ENCODE data around the gene SERTAD3. TPM values are rescaled to one million over a fixed set of nuclear protein-coding genes. Genes with fewer than 3 reads are reported as not detected.

The SERTAD3 gene
- total and polyA plus RNA-seq, 10 of the 15 experiments (the other 5 are each of a cell fraction or from before 2014, with no cell fraction given): 4.2 to 22.4 (median 13.7) TPM

GRCh38 chr19:40411125-40411842, 32.9 kb downstream of the SERTAD3 start:
- BruUV-seq (replicated peaks): no TSS peak
- ATAC-seq: peak; percentile 68
- DNase-seq (ENCODE audit: low read depth, low spot score): no peak
- H3K27ac ChIP-seq (ENCODE audit: control insufficient read depth, insufficient read depth): peak overlapping the region; percentile 78
- 4% methylated on average over 16 of the region's 16 CpGs for WGBS (ENCODE audit: insufficient coverage, insufficient replicate concordance, low lambda C conversion rate, missing lambda C conversion rate)
- peaks cover 42% of the 10 kb centered on the region for H3K4me1 ChIP-seq (ENCODE audit: control insufficient read depth, insufficient read depth, low read length)
- ChIA-PET CTCF (interaction anchor here (1.0 to 4.5 kb wide), 4 partner anchors 9 to 106 kb away, joined by 3 to 43 read pairs (median 4); no protein-coding TSS in a partner anchor), RAD21 (ENCODE audit: unreplicated experiment) (interaction anchor here (1.6 to 3.2 kb wide), 2 partner anchors 10 to 107 kb away, joined by 4 to 12 read pairs; no protein-coding TSS in a partner anchor), POLR2A (interaction anchor here (0.7 to 2.6 kb wide), 6 partner anchors 9 to 153 kb away, joined by 3 to 8 read pairs (median 6); partner anchors contain the start of gene SERTAD1), SMC1A (ENCODE audit: uncharacterized antibody, unreplicated experiment) (interaction anchor here (1.1 to 2.0 kb wide), 4 partner anchors 9 to 106 kb away, joined by 3 to 9 read pairs (median 3); no protein-coding TSS in a partner anchor)
- H3K4me2 ChIP-seq (ENCODE audit: control insufficient read depth, insufficient read depth): peak overlapping the region; percentile 82
- H3K9me3 ChIP-seq (replicated peaks; ENCODE audit: control insufficient read depth, insufficient read depth, low read length): no peaks in the 10 kb centered on the region
- no peaks in the 10 kb centered on the region for H3K27me3 ChIP-seq (replicated peaks in 1 of 2; ENCODE audit: control insufficient read depth in 2 of 2, insufficient read depth in 2 of 2, low read length in 1 of 2)
- H2AFZ ChIP-seq (ENCODE audit: control insufficient read depth, low read depth, low read length): peak overlapping the region; percentile 94
- intact Hi-C loops (cut with micrococcal nuclease; ENCODE audit: unreplicated experiment): no loop called here
- no peaks in the 10 kb centered on the region for H3K79me2 ChIP-seq (ENCODE audit: control insufficient read depth, insufficient read depth, low read length)
- H3K9ac ChIP-seq (ENCODE audit: control insufficient read depth, insufficient read depth, low read length): peak overlapping the region; percentile 68
- no peak overlapping the region for H3K4me3 ChIP-seq
- peak; percentile 23 for FAIRE-seq
- H3K36me3 ChIP-seq (ENCODE audit: control insufficient read depth in 2 of 2, insufficient read depth in 2 of 2, low read length in 1 of 2): no peaks in the 10 kb centered on the region
- in situ Hi-C loops (cut with MboI): no loop called here
- H4K20me1 ChIP-seq (ENCODE audit: control insufficient read depth, insufficient read depth): no peaks in the 10 kb centered on the region
- TF ChIP-seq POLR2A (IDR thresholded peaks at IDR 0.05; ENCODE audit: low read depth, low read length) (peak; percentile 49; the same call in 1 of the 2 replicates), LARP7 (IDR thresholded peaks at IDR 0.05) (no peak), RAD21 (IDR thresholded peaks at IDR 0.05; ENCODE audit: insufficient read depth, low read depth, low read length) (no peak), ZZZ3 (IDR thresholded peaks at IDR 0.05; ENCODE audit: control insufficient read depth, insufficient read length, low read depth) (no peak), MYB (IDR thresholded peaks at IDR 0.05; ENCODE audit: borderline replicate concordance, low read depth, low read length) (no peak), BCL3 (IDR thresholded peaks at IDR 0.05; ENCODE audit: borderline replicate concordance, insufficient read depth, low read depth, low read length, poor library complexity, severe bottlenecking) (no peak), PAX5 (IDR thresholded peaks at IDR 0.05; ENCODE audit: borderline replicate concordance, low read depth, low read length) (no peak), ZNF384 (IDR thresholded peaks at IDR 0.05; ENCODE audit: borderline replicate concordance, low read depth, low read length) (no peak), FOXK2 (IDR thresholded peaks at IDR 0.05) (no peak), TARDBP (IDR thresholded peaks at IDR 0.05; ENCODE audit: borderline replicate concordance) (no peak), SIN3A (IDR thresholded peaks at IDR 0.05; ENCODE audit: low read depth, low read length) (no peak), IKZF1 (conservative IDR thresholded peaks at IDR 0.05) (0 out of 2 replicates have a peak, but pooled peaks have one; percentile 27), USF1 (IDR thresholded peaks at IDR 0.05; ENCODE audit: borderline replicate concordance, extremely low read length, insufficient read depth, low read depth, low read length) (no peak), MAX (IDR thresholded peaks at IDR 0.05; ENCODE audit: low read depth, low read length) (no peak), SMAD1 (IDR thresholded peaks at IDR 0.05; ENCODE audit: low read depth, partially characterized antibody) (no peak), SP1 (IDR thresholded peaks at IDR 0.05; ENCODE audit: low read depth, low read length) (no peak), IRF4 (IDR thresholded peaks at IDR 0.05; ENCODE audit: low read depth, low read length) (no peak), SKIL (IDR thresholded peaks at IDR 0.05; ENCODE audit: low read depth, poor library complexity, severe bottlenecking) (no peak), POU2F2 (IDR thresholded peaks at IDR 0.05; ENCODE audit: borderline replicate concordance, low read depth, low read length) (0 out of 3 replicates have a peak, but pooled peaks have one; percentile 30), TCF12 (IDR thresholded peaks at IDR 0.05; ENCODE audit: low read depth, low read length) (no peak), SMARCA5 (IDR thresholded peaks at IDR 0.05) (no peak)

Measured in GM12878 (cell line).